ENCODE measurements around the gene BAHCC1.
A peak's percentile ranks its signal among the peaks of the same experiment; 100 is the strongest.
"Not testable (repeated sequence)": the region's sequence is repeated elsewhere in the genome, so short reads cannot be mapped to it uniquely, and the experiment has no call there.

The BAHCC1 gene

GRCh38 chr17:81394921-81395599 is at the start of gene BAHCC1:
TSS of gene BAHCC1 (plus strand) at chr17:81395457. CDS start at chr17:81399740, 4,283 bp downstream.
- DNase-seq, result peak; percentile 86

- DNase-seq, result peak; percentile 95
Observed at GRCh38 chr17:81346090-81346907, 49.0 kb upstream of the BAHCC1 start.

- DNase-seq, result no peak
Observed at GRCh38 chr17:81346908-81347349, 48.3 kb upstream of the BAHCC1 start.

GRCh38 chr17:81347437-81347836 is 47.8 kb upstream of the BAHCC1 start:
- DNase-seq, result no peak

- no peak for DNase-seq
Observed at GRCh38 chr17:81348097-81349055, 46.9 kb upstream of the BAHCC1 start.

- no peak for DNase-seq
Observed at GRCh38 chr17:81349397-81350319, 45.6 kb upstream of the BAHCC1 start.

- DNase-seq, result no peak
Observed at GRCh38 chr17:81350320-81350890, 44.9 kb upstream of the BAHCC1 start.

GRCh38 chr17:81351329-81352052 is 43.8 kb upstream of the BAHCC1 start:
- not testable (repeated sequence) for DNase-seq

GRCh38 chr17:81352056-81352455 is 43.2 kb upstream of the BAHCC1 start:
- not testable (repeated sequence) for DNase-seq

- DNase-seq, result no peak
Observed at GRCh38 chr17:81354252-81354953, 40.9 kb upstream of the BAHCC1 start.

GRCh38 chr17:81354954-81355347 is 40.3 kb upstream of the BAHCC1 start:
- no peak for DNase-seq

- no peak for DNase-seq
Observed at GRCh38 chr17:81359218-81359617, 36.0 kb upstream of the BAHCC1 start.

GRCh38 chr17:81362001-81362400 is 33.3 kb upstream of the BAHCC1 start:
- DNase-seq, result not testable (repeated sequence)

GRCh38 chr17:81364278-81365147 is 30.7 kb upstream of the BAHCC1 start:
- no peak for DNase-seq

GRCh38 chr17:81365148-81365600 is 30.1 kb upstream of the BAHCC1 start:
- DNase-seq, result no peak

GRCh38 chr17:81365601-81366585 is 29.4 kb upstream of the BAHCC1 start:
- DNase-seq, result peak; percentile 40

GRCh38 chr17:81366648-81367047 is 28.6 kb upstream of the BAHCC1 start:
- no peak for DNase-seq

GRCh38 chr17:81367171-81367570 is 28.1 kb upstream of the BAHCC1 start:
- no peak for DNase-seq
